ENCODE data around the gene RALGAPB.
"Not testable (repeated sequence)": the region's sequence is repeated elsewhere in the genome, so short reads cannot be mapped to it uniquely, and the experiment has no call there.

Gene RALGAPB

GRCh38 chr20:38454556-38455473 lies 17.8 kb upstream of the RALGAPB start:
- Histone ChIP-seq H3K79me2 (ENCODE audit: insufficient read depth, low read length) (no peaks in the 10 kb centered on the region), H3K36me3 (ENCODE audit: insufficient read depth, low read length) (peaks cover 7% of the 10 kb centered on the region), H3K4me2 (ENCODE audit: insufficient read depth, low read length) (no peak overlapping the region), H3K9ac (ENCODE audit: low read depth, low read length) (no peak overlapping the region), H3K27me3 (ENCODE audit: insufficient read depth, low read length, poor library complexity) (peaks cover 8% of the 10 kb centered on the region), H2AFZ (ENCODE audit: low read depth, low read length) (no peak overlapping the region), H3K4me1 (ENCODE audit: insufficient read depth, low read length) (no peaks in the 10 kb centered on the region), H3K4me3 (ENCODE audit: low read depth in 1 of 2, low read length in 2 of 2) (no peak overlapping the region), H3K27ac (ENCODE audit: low read length) (no peak overlapping the region), H4K20me1 (ENCODE audit: insufficient read depth, low read length) (no peaks in the 10 kb centered on the region), H3K9me3 (ENCODE audit: insufficient read depth, low read length, severe bottlenecking) (no peaks in the 10 kb centered on the region)
- TF ChIP-seq EZH2 (IDR thresholded peaks at IDR 0.05; ENCODE audit: borderline replicate concordance, low read depth, low read length, severe bottlenecking) = no peak
- no peak for TF ChIP-seq CTCF (IDR thresholded peaks at IDR 0.05; ENCODE audit: borderline replicate concordance, extremely low read depth, low read length, poor library complexity, severe bottlenecking)
- ATAC-seq (ENCODE audit: insufficient read depth, low read depth) = no peak
- DNase-seq = no peak

GRCh38 chr20:38458314-38458713 lies 14.3 kb upstream of the RALGAPB start:
- Histone ChIP-seq H3K79me2 (ENCODE audit: insufficient read depth, low read length) (no peaks in the 10 kb centered on the region), H3K4me1 (ENCODE audit: insufficient read depth, low read length) (no peaks in the 10 kb centered on the region), H3K4me3 (ENCODE audit: low read depth in 1 of 2, low read length in 2 of 2) (no peak overlapping the region), H2AFZ (ENCODE audit: low read depth, low read length) (no peak overlapping the region), H3K4me2 (ENCODE audit: insufficient read depth, low read length) (no peak overlapping the region), H3K27me3 (ENCODE audit: insufficient read depth, low read length, poor library complexity) (peaks cover 8% of the 10 kb centered on the region), H4K20me1 (ENCODE audit: insufficient read depth, low read length) (no peaks in the 10 kb centered on the region), H3K9me3 (ENCODE audit: insufficient read depth, low read length, severe bottlenecking) (no peaks in the 10 kb centered on the region), H3K36me3 (ENCODE audit: insufficient read depth, low read length) (no peaks in the 10 kb centered on the region), H3K27ac (ENCODE audit: low read length) (no peak overlapping the region), H3K9ac (ENCODE audit: low read depth, low read length) (no peak overlapping the region)
- ATAC-seq (ENCODE audit: insufficient read depth, low read depth) (no peak), DNase-seq (no peak)
- TF ChIP-seq EZH2 (IDR thresholded peaks at IDR 0.05; ENCODE audit: borderline replicate concordance, low read depth, low read length, severe bottlenecking) (no peak), CTCF (IDR thresholded peaks at IDR 0.05; ENCODE audit: borderline replicate concordance, extremely low read depth, low read length, poor library complexity, severe bottlenecking) (no peak)

GRCh38 chr20:38460040-38460623 lies 12.5 kb upstream of the RALGAPB start:
- Histone ChIP-seq H3K4me3 (ENCODE audit: low read depth in 1 of 2, low read length in 2 of 2) (no peak overlapping the region), H3K27me3 (ENCODE audit: insufficient read depth, low read length, poor library complexity) (peaks cover 8% of the 10 kb centered on the region), H2AFZ (ENCODE audit: low read depth, low read length) (no peak overlapping the region), H3K4me1 (ENCODE audit: insufficient read depth, low read length) (no peaks in the 10 kb centered on the region), H3K9ac (ENCODE audit: low read depth, low read length) (no peak overlapping the region), H3K27ac (ENCODE audit: low read length) (no peak overlapping the region), H3K36me3 (ENCODE audit: insufficient read depth, low read length) (no peaks in the 10 kb centered on the region), H3K79me2 (ENCODE audit: insufficient read depth, low read length) (no peaks in the 10 kb centered on the region), H3K4me2 (ENCODE audit: insufficient read depth, low read length) (no peak overlapping the region), H4K20me1 (ENCODE audit: insufficient read depth, low read length) (no peaks in the 10 kb centered on the region), H3K9me3 (ENCODE audit: insufficient read depth, low read length, severe bottlenecking) (no peaks in the 10 kb centered on the region)
- no peak for DNase-seq
- no peak for TF ChIP-seq CTCF (IDR thresholded peaks at IDR 0.05; ENCODE audit: borderline replicate concordance, extremely low read depth, low read length, poor library complexity, severe bottlenecking)
- no peak for TF ChIP-seq EZH2 (IDR thresholded peaks at IDR 0.05; ENCODE audit: borderline replicate concordance, low read depth, low read length, severe bottlenecking)
- ATAC-seq (ENCODE audit: insufficient read depth, low read depth) = no peak

GRCh38 chr20:38460631-38461030 lies 12.0 kb upstream of the RALGAPB start:
- not testable (repeated sequence) for H4K20me1 ChIP-seq (ENCODE audit: insufficient read depth, low read length); H3K4me3 ChIP-seq (ENCODE audit: low read depth in 1 of 2, low read length in 2 of 2); H3K9me3 ChIP-seq (ENCODE audit: insufficient read depth, low read length, severe bottlenecking); H3K36me3 ChIP-seq (ENCODE audit: insufficient read depth, low read length); H3K79me2 ChIP-seq (ENCODE audit: insufficient read depth, low read length); H3K9ac ChIP-seq (ENCODE audit: low read depth, low read length); H3K27me3 ChIP-seq (ENCODE audit: insufficient read depth, low read length, poor library complexity); DNase-seq; H3K4me2 ChIP-seq (ENCODE audit: insufficient read depth, low read length); H3K27ac ChIP-seq (ENCODE audit: low read length); H3K4me1 ChIP-seq (ENCODE audit: insufficient read depth, low read length); H2AFZ ChIP-seq (ENCODE audit: low read depth, low read length); ATAC-seq (ENCODE audit: insufficient read depth, low read depth)

- not testable (repeated sequence) for H3K36me3 ChIP-seq (ENCODE audit: insufficient read depth, low read length); H3K4me3 ChIP-seq (ENCODE audit: low read depth in 1 of 2, low read length in 2 of 2); H3K27me3 ChIP-seq (ENCODE audit: insufficient read depth, low read length, poor library complexity); H3K9ac ChIP-seq (ENCODE audit: low read depth, low read length); H3K9me3 ChIP-seq (ENCODE audit: insufficient read depth, low read length, severe bottlenecking); ATAC-seq (ENCODE audit: insufficient read depth, low read depth); DNase-seq; H3K27ac ChIP-seq (ENCODE audit: low read length); H3K4me2 ChIP-seq (ENCODE audit: insufficient read depth, low read length); H4K20me1 ChIP-seq (ENCODE audit: insufficient read depth, low read length); H3K79me2 ChIP-seq (ENCODE audit: insufficient read depth, low read length); H2AFZ ChIP-seq (ENCODE audit: low read depth, low read length); H3K4me1 ChIP-seq (ENCODE audit: insufficient read depth, low read length)
Measured at GRCh38 chr20:38461167-38461566, 11.5 kb upstream of the RALGAPB start.

Data from DND-41 (cell line).